Mesenteric fat pad (tissue), 1 donor: ENCODE results near the gene SMIM13. TPM values are rescaled to one million over a fixed set of nuclear protein-coding genes. Genes with fewer than 3 reads are reported as not detected.

Source experiments
- DNase-seq: peaks from one replicate; pipeline ENCODE4 v3.0.0-alpha.2; 2020; ENCODE audit warnings: low spot score
- total RNA-seq: library from RNA; stranded (reverse); fragmentation: NEBNext Ultra II Directional; extraction: Animal tissue kit (Norgen Biotek cat#: 25700); gene quantifications from one replicate; pipeline ENCODE4 v1.2.1, GENCODE V29; 2021
- donor health status: DM: yes; HTN: yes; CAD: no.

SMIM13 gene
- total RNA-seq, 1 donor from 2014 or later, result 9.5 TPM

DNA sequence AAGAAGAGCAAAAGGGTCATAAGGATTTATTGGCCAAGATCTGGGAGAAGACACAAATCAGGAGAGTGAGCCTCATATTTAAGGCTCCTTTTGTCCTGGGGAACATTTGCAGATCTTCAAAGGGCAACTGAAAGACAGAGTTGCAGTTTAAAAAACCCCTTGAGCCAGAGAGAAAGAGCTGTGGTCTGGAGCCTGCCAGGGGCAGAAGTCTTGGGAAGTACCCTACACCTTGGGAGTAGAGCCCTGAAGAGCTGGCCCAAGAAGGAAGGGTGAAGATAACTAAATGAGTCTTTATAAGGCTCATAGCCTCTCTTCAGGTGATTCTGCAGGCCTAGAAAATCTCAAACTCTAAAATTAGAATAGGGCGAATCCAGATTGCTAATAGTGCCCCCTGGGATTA is 57.9 kb downstream of the SMIM13 start:
- DNase-seq, result no peak

DNA sequence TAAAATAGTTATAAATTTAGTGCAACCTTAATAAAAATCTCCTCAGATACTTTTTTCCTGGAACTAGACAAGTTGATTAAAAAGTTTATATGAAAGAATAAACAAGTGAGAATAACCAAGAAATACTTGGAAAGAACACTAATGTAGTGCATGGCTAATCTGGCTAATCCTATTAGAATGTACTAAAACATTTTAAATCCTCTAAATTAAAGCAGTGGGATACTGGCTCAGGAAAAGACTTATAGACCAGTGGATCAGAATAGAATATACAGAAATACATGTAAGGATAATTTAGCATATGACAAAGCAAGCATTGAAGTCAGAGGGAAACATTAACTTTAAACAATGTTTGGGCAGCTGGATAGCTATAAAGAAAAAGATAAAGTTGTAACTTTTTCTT is 58.9 kb downstream of the SMIM13 start:
- DNase-seq, result no peak

DNA sequence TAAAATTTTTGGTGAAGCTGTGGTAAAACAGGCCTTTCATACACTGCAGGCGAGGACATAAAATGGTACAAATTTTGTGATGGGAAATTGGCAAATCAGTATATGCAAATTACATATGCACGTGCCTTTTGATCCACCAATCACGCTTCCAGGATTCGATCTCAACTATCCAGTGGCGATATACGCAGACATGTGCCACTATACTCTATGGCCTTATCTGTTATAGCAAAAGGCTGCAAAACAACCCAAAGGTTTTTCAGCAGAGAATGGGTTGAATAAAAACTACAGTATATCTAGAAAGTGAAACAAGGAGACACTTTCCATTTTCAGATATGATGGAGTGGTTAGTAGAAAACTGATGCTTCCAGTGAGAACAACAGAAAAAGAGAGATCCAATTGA is 59.8 kb downstream of the SMIM13 start:
- no peak for DNase-seq

DNA sequence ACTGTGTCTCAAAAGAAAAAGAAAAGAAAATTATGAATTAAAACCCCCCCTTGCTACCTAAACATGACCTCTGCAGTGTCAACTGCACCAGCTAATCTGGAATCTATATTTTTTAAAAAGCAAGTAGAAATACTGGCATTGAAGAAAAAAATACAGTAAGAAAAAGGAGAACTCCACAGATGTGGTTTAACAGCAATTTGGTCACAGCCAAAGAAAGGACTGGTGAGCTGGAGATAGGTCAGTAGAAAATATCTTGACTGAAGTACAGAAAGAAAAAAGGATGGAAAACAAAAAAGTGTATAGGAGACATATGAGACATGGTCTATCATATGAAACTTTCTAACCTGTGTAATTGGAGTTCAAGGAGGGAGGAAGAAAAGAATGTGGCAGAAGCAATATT is 62.0 kb downstream of the SMIM13 start:
- no peak for DNase-seq

DNA sequence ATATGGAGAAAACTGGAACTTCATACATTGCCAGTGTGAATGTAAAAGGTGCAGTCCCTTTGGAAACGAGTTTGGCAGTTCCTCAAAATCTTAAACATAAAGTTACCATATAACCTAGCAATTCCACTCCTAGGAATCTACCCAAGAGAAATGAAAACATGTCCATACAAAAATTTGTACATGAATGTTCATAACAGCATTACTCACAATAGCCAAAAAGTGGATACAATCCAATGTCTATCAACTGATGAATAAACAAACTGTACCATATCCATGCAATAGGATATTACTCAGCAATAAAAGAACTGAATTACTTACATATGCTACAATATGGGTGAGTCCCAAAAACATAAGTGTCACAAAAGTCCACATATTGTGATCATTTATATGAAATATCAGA is 66.6 kb downstream of the SMIM13 start:
- DNase-seq, result no peak

DNA sequence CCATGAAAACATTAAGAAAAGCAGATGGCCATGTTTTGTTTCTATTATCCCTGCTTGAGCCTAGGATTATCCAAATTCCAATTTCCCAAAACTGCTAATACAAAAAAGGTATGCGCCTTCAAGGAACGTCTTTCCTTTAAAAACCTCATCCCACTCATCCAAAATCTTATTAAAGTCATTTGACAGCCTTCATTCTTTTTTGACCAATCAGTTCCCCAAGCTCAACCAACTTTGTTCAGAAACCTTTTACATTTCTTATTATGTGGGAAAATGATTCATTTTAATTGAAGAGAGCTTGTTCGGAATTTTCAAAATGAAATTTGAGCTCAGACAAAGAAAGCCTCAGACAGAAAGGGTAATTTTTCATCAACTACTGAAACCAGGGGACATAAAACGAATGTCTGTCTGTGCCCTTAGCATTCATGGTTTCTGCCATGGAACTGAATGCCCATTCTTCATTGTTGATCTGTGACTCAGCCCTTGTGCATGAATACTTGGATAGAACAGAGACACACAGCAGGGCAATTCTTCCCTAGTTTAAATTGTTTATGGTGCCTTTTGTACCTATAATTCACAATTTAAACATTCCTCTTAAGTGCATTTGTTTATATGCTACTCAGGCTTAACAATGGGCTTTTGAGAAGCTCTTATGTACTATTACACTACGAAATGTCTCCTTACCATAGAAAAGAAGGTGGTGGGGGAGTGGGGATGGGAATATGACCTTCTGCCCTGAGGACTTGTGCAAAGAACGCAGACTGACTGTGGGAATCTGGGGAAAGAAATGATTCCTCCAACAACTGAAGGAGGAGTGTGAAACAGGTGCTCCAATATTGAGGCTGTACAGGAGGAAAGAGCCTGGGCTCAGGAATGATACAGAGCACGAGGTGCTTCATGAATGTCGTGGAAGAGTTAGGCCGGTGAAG is 67.7 kb downstream of the SMIM13 start:
- no peak for DNase-seq

DNA sequence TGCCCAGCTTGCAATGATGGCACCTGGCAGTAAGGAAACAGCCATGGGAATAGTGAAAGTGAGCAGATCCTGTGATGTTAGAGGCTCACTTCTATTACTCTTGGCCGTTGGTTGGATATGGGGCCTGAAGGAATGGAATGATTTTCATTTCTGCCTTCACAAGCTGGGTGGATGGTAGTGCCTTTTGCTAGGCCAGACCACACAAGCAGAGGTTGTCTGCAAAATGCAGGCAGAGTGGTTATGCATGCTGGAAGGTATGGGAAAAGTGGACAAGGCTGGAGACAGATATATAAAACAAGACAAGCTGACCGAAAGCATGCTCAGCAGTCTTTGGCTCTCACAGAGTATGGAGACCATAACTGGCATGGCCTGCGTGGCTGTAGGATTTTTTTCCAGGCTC is 68.6 kb downstream of the SMIM13 start:
- no peak for DNase-seq

DNA sequence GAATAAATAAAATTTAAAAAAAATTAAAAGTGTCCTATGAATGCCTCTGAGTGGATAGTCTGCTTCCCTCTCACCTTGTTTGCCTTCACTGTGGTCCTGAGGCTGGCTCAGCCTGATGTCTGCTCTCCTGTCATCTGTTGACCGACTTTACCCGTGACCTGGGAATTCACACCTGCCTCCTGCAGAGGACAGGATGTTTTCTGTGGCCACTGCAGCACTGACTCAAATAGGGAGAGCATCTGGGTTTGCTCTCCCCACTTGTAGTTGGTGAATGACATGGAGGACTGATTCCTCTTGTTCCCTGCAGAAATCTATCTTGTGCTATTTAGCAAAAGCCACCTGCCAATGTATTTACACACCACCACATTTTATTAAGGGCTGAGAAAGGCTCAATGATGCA is 70.3 kb downstream of the SMIM13 start:
- DNase-seq, result no peak

DNA sequence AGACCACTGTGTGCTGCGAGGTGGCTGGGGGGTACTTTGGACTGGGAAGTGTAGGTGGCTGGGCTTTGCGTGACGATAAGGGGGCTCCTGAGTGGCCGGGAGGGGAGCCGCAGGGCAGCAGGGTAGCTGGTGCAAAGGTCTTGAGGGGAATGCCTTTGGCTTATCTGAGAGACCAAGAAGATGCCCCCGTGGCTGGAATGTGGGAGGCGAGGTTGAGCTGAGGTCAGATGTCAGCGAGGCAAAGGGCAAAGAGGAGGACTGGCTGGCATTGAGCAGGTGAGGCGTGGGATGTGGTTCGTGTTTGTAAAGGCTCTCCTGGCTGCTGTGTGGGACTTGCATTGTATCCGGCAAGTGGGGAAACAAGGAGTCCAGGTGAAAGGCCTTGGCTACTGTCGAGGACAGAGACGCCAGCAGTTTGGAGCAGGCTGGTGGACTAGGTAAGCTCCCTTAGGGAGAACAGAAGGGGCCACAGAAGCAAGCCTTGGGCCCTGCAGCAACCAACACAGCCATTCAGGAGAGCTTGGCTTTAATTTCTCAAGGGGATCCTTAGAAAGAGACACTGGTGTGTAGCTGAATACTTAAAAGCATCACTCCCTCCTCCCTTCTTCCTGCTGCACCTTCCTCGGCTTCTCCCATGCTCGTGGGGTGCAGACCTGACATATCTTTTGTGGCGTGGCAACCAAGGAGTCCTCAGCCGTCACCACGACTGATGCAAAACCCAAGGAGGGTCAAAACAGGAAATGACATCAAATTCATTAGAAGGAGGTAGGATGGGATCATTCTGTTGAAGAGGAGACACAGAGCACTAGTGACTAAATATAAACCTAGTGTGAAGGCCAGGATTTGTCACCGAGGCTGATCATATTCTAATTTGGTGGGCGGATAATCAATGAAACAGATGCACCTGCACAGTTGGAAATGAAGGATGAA is 71.3 kb downstream of the SMIM13 start:
- no peak for DNase-seq

DNA sequence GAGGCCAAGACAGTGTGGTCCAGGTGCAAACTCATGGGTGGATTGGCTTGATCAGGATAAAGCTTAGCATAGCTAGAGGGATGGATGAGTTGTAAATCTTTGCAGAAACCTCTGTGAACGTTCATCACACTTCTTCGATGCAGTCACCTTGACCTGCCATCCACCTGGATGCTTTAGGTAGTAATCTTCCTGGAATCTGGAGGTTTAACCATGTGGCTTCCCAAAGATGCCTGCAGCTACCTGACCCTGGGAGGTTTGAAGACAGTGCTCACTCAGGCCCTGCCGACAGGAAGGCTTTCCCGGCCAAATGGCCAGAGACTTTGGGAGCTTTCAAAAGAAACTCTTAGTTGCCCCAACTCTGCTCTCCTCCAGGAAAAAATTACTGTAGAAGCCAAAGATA is 73.3 kb downstream of the SMIM13 start:
- no peak for DNase-seq

DNA sequence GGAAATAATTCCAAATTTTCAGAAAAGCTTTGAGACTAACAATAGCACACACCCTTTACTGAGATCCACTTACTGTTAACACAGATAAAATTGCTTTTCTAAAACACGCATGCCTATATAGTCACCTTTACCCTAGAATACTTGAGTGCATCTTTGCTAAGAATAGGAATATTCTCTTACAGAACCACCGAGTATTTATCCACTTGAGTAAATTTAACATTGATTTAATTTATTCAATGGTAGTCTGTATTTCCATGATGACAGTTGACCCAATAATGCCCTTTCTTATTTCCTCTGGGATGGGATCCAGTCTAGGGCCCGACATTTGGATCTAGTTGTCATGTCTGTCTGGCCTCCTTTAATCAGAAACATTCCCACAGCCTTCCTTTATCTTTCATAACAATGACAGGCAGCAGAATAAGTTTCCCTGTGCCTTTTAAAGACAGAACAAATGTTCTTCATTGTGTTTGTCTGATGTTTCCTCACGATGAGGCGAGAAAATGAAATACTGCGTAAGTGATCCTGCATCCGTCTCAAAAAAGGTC is 74.5 kb downstream of the SMIM13 start:
- no peak for DNase-seq

DNA sequence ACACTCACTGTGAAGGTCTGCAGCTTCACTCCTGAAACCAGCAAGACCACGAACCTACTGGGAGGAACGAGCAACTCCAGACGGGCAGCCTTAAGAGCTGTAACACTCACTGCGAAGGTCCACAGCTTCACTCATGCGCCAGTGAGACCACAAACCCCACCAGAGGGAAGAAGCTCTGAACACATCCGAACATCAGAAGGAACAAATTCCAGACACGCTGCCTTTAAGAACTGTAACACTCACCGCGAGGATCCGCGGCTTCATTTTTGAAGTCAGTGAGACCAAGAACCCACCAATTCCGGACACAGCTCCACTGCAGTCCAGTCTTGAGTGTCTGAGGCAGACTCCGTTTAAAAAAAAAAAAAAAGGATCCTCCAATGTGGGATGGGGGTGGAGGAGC is 78.3 kb downstream of the SMIM13 start:
- DNase-seq, result no peak

DNA sequence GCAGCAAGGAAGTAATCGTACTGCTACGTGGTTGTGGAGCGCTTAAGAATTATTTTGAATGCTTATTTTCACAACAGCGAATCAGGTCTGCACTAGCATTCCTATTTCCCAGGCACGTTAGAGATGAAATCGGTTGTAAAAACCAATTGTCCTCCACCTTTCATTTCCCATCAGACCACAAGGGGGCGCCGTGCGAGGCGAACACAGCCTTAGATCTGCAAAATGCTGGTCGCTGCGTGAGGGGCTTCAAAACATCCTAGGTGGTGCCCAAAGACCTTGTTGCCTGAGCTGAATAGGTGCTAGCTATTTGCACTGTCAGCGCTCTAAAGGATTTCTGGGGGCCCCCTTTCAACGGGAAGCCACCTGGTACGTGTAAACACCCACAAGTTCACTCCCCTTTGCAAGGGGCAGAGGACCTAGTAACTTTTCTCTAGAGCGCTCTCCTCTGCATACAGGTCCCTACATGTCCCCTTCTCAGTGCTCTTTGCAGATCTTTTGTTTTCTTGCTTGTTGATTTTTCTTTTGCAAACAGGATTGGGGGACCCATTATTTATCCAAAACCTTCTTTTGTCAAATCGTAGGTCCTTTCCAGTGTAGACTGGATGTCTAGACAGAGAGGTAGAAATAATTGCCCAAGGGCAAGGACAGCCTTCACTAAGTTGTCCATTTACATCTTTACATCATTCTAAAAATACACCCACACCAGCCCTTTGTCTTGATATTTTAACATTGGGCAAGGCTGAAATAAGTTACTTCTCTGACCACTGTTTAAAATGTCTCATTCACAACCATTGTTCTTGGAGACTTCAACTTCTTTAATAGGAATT is 79.1 kb downstream of the SMIM13 start:
- no peak for DNase-seq

DNA sequence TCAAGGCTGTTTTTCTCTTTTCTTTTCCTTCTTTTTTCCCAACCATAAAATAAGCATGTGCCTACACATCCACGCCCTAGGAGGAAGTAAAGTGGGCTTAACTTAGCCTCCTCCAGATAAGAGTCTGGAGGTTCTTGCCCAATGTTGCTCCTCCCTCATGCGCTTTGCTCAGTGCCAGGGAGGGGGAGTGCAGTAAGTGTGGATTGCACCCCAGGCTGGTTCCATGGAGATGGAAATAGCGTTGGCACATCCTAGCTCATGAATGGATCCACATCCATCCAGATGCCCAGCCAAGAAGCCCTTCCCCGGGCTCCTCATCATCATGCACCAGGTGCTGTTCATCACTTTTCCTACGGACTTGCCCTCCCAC is 80.6 kb downstream of the SMIM13 start:
- DNase-seq, result no peak

DNA sequence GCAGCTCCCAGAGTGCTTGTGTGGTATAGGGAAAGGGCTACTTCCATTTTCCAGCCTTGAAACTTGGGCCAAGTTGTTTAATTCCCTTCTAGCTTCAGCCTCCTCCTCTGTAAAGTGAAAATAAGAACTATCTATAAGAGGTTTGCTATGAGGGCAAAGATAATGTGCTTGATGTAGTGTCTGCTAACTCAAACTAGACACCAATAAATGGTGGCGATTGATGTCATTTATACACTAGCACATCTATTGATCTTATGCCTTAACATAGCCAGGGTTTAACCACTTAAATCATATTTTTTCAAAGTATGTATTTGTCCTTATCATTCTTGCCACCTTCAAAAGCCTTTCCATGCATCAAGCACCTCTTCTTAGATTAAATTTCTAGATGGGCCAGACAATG is 83.6 kb downstream of the SMIM13 start:
- DNase-seq, result no peak

DNA sequence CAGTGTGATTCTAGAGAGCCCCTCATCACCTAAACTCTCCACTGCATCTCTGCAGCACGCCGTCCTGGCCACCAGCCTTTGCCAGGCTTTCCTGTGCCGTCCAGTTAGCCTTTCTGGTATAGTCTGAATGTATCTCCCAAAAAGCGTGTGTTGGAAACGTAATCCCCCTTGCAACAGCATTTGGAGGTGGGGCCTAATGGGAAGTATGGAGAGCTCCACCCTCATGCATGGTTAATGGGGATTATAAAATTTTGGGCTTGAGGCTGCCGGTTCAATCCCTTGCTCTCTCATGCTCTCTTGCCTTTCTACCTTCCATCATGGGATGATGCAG is 85.4 kb downstream of the SMIM13 start:
- no peak for DNase-seq

DNA sequence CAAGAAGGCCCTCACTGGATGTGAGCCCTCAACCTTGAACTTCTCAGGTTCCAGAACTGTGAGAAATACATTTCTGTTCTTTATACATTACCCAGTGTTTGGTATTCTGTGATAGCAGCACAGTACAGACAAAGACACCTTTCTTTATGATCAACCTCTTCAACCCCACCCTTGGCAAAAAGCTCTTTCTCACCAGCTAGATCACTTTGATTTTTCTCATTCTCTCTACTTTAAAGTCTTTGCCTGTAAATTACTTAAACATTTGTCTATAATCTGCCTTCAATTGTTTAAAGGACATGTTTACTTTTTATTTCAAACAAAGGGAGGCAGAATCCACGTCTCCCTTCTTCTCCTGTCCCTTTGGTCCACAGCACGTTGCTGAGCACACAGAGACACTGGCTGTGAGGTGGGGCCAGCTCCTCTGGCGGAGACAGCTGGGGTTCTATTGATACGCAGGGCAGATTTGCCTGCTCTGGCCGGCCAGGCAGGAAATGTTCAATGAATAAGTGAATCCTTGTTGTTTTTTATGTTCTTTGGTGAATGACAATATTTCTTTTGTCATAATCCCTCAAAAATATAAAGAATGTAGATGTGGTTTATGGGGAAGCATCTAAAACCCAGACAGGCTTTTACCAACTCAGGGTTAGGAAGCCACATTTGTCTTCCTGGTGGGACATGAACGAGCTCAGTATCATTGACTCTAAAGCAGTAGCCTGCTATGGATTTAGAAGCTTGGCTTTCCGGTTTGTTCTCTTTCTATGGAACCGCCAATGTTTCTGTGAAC is 86.0 kb downstream of the SMIM13 start:
- DNase-seq, result no peak

DNA sequence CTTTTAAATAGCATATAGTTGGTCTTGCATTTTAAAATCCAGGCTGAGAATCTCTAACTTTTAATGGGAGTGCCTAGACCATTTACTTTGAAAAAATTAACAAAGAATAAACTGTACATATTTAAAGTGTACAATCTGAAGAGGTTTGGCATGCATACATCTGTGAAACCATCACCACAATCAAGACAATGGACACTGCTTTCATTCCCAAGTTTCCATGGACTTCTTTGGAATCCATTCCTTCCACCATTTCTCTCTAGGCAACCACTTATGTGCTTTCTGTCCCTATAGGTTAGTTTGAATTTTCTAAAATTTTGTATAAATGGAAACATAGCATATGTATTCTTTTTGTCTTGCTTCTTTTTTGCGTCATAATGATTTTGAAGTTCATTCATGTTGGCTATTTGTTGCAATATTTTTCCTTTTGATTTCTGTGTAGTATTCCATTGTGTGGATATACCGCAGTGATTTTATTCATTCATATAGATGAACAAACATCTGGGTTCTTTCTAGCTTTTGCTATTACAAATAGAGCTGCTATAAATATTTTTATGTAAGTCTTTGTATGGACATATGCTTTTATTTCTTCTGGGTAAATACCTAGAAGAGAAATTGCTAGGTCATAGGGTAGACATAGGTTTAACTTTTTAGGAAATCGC is 88.0 kb downstream of the SMIM13 start:
- no peak for DNase-seq

DNA sequence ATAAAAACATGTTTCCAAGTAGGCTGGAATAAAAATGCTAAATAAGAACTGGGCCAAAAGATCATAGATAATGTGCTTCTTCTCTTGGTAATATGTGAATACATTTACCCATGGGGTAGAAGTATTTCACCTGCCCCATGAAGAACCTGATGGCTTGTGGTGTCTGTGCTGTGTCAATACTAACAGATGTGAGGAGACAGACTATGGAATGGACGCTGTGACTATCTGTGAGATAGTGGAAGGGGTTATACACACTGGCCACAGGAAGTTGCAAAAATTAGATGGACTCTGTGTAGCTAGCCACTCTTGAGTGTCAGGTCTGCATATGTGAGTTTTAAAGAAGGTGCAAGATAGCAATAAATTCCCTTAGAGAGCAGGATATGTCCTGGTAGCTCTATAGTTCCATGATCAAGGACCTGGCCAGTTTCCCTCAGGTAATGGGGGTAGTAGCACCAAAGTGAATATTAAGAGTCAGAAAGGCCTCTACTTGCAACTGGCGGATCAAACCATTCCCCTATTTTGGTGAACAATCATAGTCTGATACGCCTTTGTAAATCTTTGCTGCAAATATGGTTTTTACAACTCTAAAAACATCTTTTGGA is 90.2 kb downstream of the SMIM13 start:
- no peak for DNase-seq
